HepG2 (cell line): ENCODE results near the gene TFF1. TPM values are rescaled to one million over a fixed set of nuclear protein-coding genes. Genes with fewer than 3 reads are reported as not detected.

Experiments used
- ATAC-seq: fragments of 200-7000 bp; cut with Tn5 transposase; 3 replicates; pipeline ENCODE4 v1.9.1; 2020; ENCODE audit warnings: mild to moderate bottlenecking, moderate library complexity
- Bru-seq: library from RNA; stranded (reverse); fragments of 400-500 nt; gene quantifications from one replicate; lab custom pipeline; 2021; lab: Mats Ljungman, UMichigan
- BruChase-seq, 2 experiments: library from RNA; stranded (reverse); fragments of 400-500 nt; gene quantifications; one replicate each; lab custom pipeline; 2021; lab: Mats Ljungman, UMichigan
- BruUV-seq: library from RNA; stranded (reverse); fragments of 400-500 nt; replicated peaks from 2 replicates; lab custom pipeline; 2021; lab: Mats Ljungman, UMichigan
- CTCF ChIA-PET: fragments of 300-600 bp; formaldehyde crosslinking; extraction: SDS; loops from one replicate; lab custom pipeline; 2021; ENCODE audit warnings: low total read pairs, inconsistent platforms, low intra/inter-chr PET ratio; lab: Yijun Ruan, JAX
- POLR2A ChIA-PET: fragments of 350-600 bp; sonication (Branson Sonifier 250); formaldehyde crosslinking; loops from one replicate; lab custom pipeline; 2020; ENCODE audit warnings: antibody characterized with exemption, inconsistent platforms; lab: Yijun Ruan, JAX
- DNase-seq: peaks from one replicate; pipeline ENCODE4 v3.0.0-alpha.2; 2015; ENCODE audit warnings: low spot score
- FAIRE-seq: peaks from 3 replicates; lab custom pipeline; 2011; peaks lifted over from hg19 to GRCh38; lab: Jason Lieb, UNC
- H2AFZ ChIP-seq: one replicate; pipeline ENCODE4 v1.6.1; 2011; ENCODE audit warnings: low read length, inconsistent platforms
- H3K27ac ChIP-seq: fragments of 300-600 bp; 3 replicates; pipeline ENCODE4 v1.8.0; 2011; ENCODE audit warnings: mixed run types, mild to moderate bottlenecking, mixed read lengths, low read length, inconsistent platforms; ENCODE audit not compliant: insufficient read depth; ENCODE audit errors: extremely low read length
- H3K27me3 ChIP-seq, 2 experiments: fragments of 200-600 bp in 1 of 2; 2 replicates in 1 of 2; 3 replicates in 1 of 2; pipeline versions ENCODE4 v1.6.0 to v1.8.0; 2011; ENCODE audit warnings: low read length in 2 of 2, mild to moderate bottlenecking in 2 of 2, moderate library complexity in 2 of 2, inconsistent platforms in 1 of 2; ENCODE audit not compliant: insufficient read depth in 2 of 2, control insufficient read depth in 1 of 2
- H3K36me3 ChIP-seq, 2 experiments: fragments of 200-600 bp in 1 of 2; replicated peaks in 1 of 2; 2 replicates in 1 of 2; 3 replicates in 1 of 2; pipeline versions ENCODE4 v1.5.1 to v1.8.0; 2011; ENCODE audit warnings: low read length in 2 of 2, inconsistent platforms in 1 of 2; ENCODE audit not compliant: insufficient read depth in 2 of 2, control insufficient read depth in 1 of 2
- H3K4me1 ChIP-seq: 2 replicates; pipeline ENCODE4 v1.5.1; 2012; ENCODE audit warnings: low read length, inconsistent platforms; ENCODE audit not compliant: insufficient read depth
- H3K4me2 ChIP-seq: 2 replicates; pipeline ENCODE4 v1.6.0; 2011; ENCODE audit warnings: low read depth, low read length, inconsistent platforms
- H3K4me3 ChIP-seq, 3 experiments: fragments of 200-600 bp in 1 of 3; sonication (generic), shearing (Covaris generic) in 1 of 3; replicated peaks in 1 of 3; 2 replicates each; pipeline ENCODE4 v1.5.1; 2011 to 2016; ENCODE audit warnings: low read length in 3 of 3, inconsistent platforms in 2 of 3, low read depth in 2 of 3, mild to moderate bottlenecking in 2 of 3, control low read depth in 1 of 3, mixed read lengths in 1 of 3; ENCODE audit not compliant: insufficient read depth in 1 of 3
- H3K79me2 ChIP-seq: one replicate; pipeline ENCODE4 v1.6.1; 2011; ENCODE audit warnings: low read length, inconsistent platforms; ENCODE audit not compliant: insufficient read depth
- H3K9ac ChIP-seq: 2 replicates; pipeline ENCODE4 v1.6.0; 2011; ENCODE audit warnings: mild to moderate bottlenecking, low read depth, low read length, inconsistent platforms; ENCODE audit not compliant: insufficient read depth
- H3K9me3 ChIP-seq: 2 replicates; pipeline ENCODE4 v1.5.1; 2012; ENCODE audit warnings: mild to moderate bottlenecking, low read length
- H4K20me1 ChIP-seq: 2 replicates; pipeline ENCODE4 v1.6.0; 2011; ENCODE audit warnings: inconsistent platforms, mild to moderate bottlenecking, low read length, moderate library complexity; ENCODE audit not compliant: insufficient read depth
- CCAR2 ChIP-seq: fragments of 200-400 bp; formaldehyde crosslinking; optimal IDR thresholded peaks from 2 replicates; pipeline ENCODE3; 2018; ENCODE audit warnings: low read depth, mild to moderate bottlenecking, low read length, moderate library complexity
- CENPX ChIP-seq: sonication (generic); formaldehyde crosslinking; IDR thresholded peaks from 2 replicates; pipeline ENCODE4 v1.9.0; 2021; ENCODE audit warnings: mild to moderate bottlenecking, missing genetic modification reagents, moderate library complexity
- GATAD2A ChIP-seq: IDR thresholded peaks from 2 replicates; pipeline ENCODE4 v1.6.1; 2016
- HMG20B ChIP-seq: conservative IDR thresholded peaks from 2 replicates; pipeline ENCODE4 v1.6.1; 2016; ENCODE audit warnings: missing genetic modification reagents, missing compliant biosample characterization
- HNRNPL ChIP-seq: fragments of 200-400 bp; formaldehyde crosslinking; IDR thresholded peaks from 2 replicates; pipeline ENCODE4 v1.6.1; 2017; ENCODE audit warnings: mild to moderate bottlenecking, low read depth, low read length
- LRRFIP1 ChIP-seq: sonication (generic); formaldehyde crosslinking; conservative IDR thresholded peaks from 2 replicates; pipeline ENCODE4 v1.4.0; 2020; ENCODE audit warnings: missing genetic modification reagents
- NCOA2 ChIP-seq: sonication (generic); formaldehyde crosslinking; IDR thresholded peaks from 2 replicates; pipeline ENCODE4 v1.8.0; 2022; ENCODE audit warnings: inconsistent platforms
- SATB2 ChIP-seq: sonication (generic); formaldehyde crosslinking; IDR thresholded peaks from 2 replicates; pipeline ENCODE4 v1.5.0; 2020; ENCODE audit warnings: missing genetic modification reagents
- SIN3A ChIP-seq: IDR thresholded peaks from 2 replicates; pipeline ENCODE4 v1.6.1; 2011; ENCODE audit warnings: low read depth, mild to moderate bottlenecking, control low read depth, low read length, borderline replicate concordance
- ZNF124 ChIP-seq: sonication (generic); formaldehyde crosslinking; IDR thresholded peaks from 2 replicates; pipeline ENCODE4 v1.4.0; 2020; ENCODE audit warnings: missing genetic modification reagents
- ZNF33A ChIP-seq: sonication (generic); formaldehyde crosslinking; IDR thresholded peaks from 2 replicates; pipeline ENCODE4 v1.5.1; 2020; ENCODE audit warnings: missing genetic modification reagents, mild to moderate bottlenecking, moderate library complexity, borderline replicate concordance
- ZNF546 ChIP-seq: sonication (generic); formaldehyde crosslinking; conservative IDR thresholded peaks from 2 replicates; pipeline ENCODE4 v1.8.1; 2023; ENCODE audit warnings: mild to moderate bottlenecking, missing genetic modification reagents
- ZNF597 ChIP-seq: sonication (generic); formaldehyde crosslinking; IDR thresholded peaks from 2 replicates; pipeline ENCODE4 v1.5.0; 2020; ENCODE audit warnings: missing genetic modification reagents
- ZNF672 ChIP-seq: sonication (generic); formaldehyde crosslinking; IDR thresholded peaks from 2 replicates; pipeline ENCODE4 v1.8.1; 2022; ENCODE audit warnings: missing genetic modification reagents
- ZSCAN21 ChIP-seq: sonication (generic); formaldehyde crosslinking; IDR thresholded peaks from 2 replicates; pipeline ENCODE4 v1.8.0; 2022; ENCODE audit warnings: mild to moderate bottlenecking, missing genetic modification reagents, moderate library complexity, borderline replicate concordance
- ZSCAN25 ChIP-seq: sonication (generic); formaldehyde crosslinking; IDR thresholded peaks from 2 replicates; pipeline ENCODE4 v1.8.0; 2022; ENCODE audit warnings: mild to moderate bottlenecking, missing genetic modification reagents
- WGBS: methylation state at CpG from one replicate; pipeline ENCODE4 v1.1.6; 2017; ENCODE audit warnings: low lambda C conversion rate; 5-methylcytosine and 5-hydroxymethylcytosine counted together
- in situ Hi-C: cut with HindIII; loops from 2 replicates; pipeline ENCODE4 v1.10.0; 2017; ENCODE audit warnings: low pct_unique_long_range_greater_than_20kb; ENCODE audit not compliant: extremely low pct_ligation_motif_present
- intact Hi-C: fragments of 100-400 bp; cut with micrococcal nuclease; formaldehyde crosslinking; loops from one replicate; pipeline ENCODE4 v1.10.0; 2022; ENCODE audit not compliant: unreplicated experiment
- long read RNA-seq, 2 experiments: library from RNA in 1 of 2; library from polyadenylated mRNA in 1 of 2; stranded (forward) in 1 of 2; unstranded in 1 of 2; transcript quantifications; one replicate each; pipeline ENCODE4 v2.0.0, GENCODE V29; 2019 to 2022
- polyA minus RNA-seq, 3 experiments: library from RNA; depleted of rRNA, polyadenylated mRNA; stranded (reverse); fragments of >200 nt; gene quantifications; 2 replicates each; pipeline ENCODE4 v1.2.3, GENCODE V29; 2011; ENCODE audit warnings: low replicate concordance in 1 of 3
- polyA plus RNA-seq, 8 experiments: library from polyadenylated mRNA; depleted of rRNA in 3 of 8; stranded (reverse) in 7 of 8; unstranded in 1 of 8; fragments of >200 nt; fragmentation: Illumina TruSeq in 4 of 8; extraction: Trizol in 4 of 8; gene quantifications; 2 replicates each; pipeline versions ENCODE4 v1.2.1 to v1.2.3, GENCODE V29; 2011 to 2016; ENCODE audit warnings: low read depth in 4 of 8, missing spikeins in 1 of 8, mixed read lengths in 1 of 8; ENCODE audit not compliant: insufficient read depth in 1 of 8
- total RNA-seq, 5 experiments: library from RNA; depleted of rRNA; stranded (reverse); fragments of >200 nt; fragmentation: Illumina TruSeq; extraction: Trizol; gene quantifications; 2 replicates each; pipeline ENCODE4 v1.2.3, GENCODE V29; 2016; ENCODE audit warnings: low read depth in 1 of 5

TFF1 gene
- total RNA-seq (2016; rRNA removed; fragmentation: Illumina TruSeq; extraction: Trizol) (0.24 TPM in 1 of 2 replicates, not detected in the other), polyA plus RNA-seq (2011; rRNA removed) (19.4 and 47.1 TPM in 2 replicates), polyA minus RNA-seq (2011; rRNA and poly(A)+ RNA removed; ENCODE audit: low replicate concordance) (9.8 and 15.5 TPM in 2 replicates), Bru-seq, nascent RNA (percentile 32 among the genes with signal in this experiment), BruChase-seq, experiment 1, labeled RNA remaining after a 6-hour chase (percentile 51 among the genes with signal in this experiment), BruChase-seq, experiment 2, labeled RNA remaining after a 2-hour chase (percentile 36 among the genes with signal in this experiment)
- total RNA-seq (2016; cell fraction: cytosol; rRNA removed; fragmentation: Illumina TruSeq; extraction: Trizol; ENCODE audit: low read depth), result 0.61 and 1.5 TPM in 2 replicates
- 0.32 and 0.42 TPM in 2 replicates for total RNA-seq (2016; cell fraction: insoluble cytoplasmic fraction; rRNA removed; fragmentation: Illumina TruSeq; extraction: Trizol)
- 0.40 TPM in 1 of 2 replicates, not detected in the other for total RNA-seq (2016; cell fraction: membrane; rRNA removed; fragmentation: Illumina TruSeq; extraction: Trizol)
- 1.5 TPM in 1 of 2 replicates, not detected in the other for total RNA-seq (2016; cell fraction: nucleus; rRNA removed; fragmentation: Illumina TruSeq; extraction: Trizol)
- 45.3 and 80.6 TPM in 2 replicates for polyA plus RNA-seq (2011; cell fraction: cytosol; rRNA removed)
- 4.4 and 17.6 TPM in 2 replicates for polyA plus RNA-seq (2011; cell fraction: nucleus; rRNA removed)
- 19.3 and 58.1 TPM in 2 replicates for polyA plus RNA-seq (2012)
- polyA plus RNA-seq (2016; cell fraction: cytosol; fragmentation: Illumina TruSeq; extraction: Trizol; ENCODE audit: low read depth), result 0.68 TPM in 2 replicates
- polyA plus RNA-seq (2016; cell fraction: insoluble cytoplasmic fraction; fragmentation: Illumina TruSeq; extraction: Trizol; ENCODE audit: low read depth), result 0.52 TPM in 1 of 2 replicates, not detected in the other
- not detected in 2 replicates for polyA plus RNA-seq (2016; cell fraction: membrane; fragmentation: Illumina TruSeq; extraction: Trizol; ENCODE audit: low read depth)
- 2.2 TPM in 1 of 2 replicates, not detected in the other for polyA plus RNA-seq (2016; cell fraction: nucleus; fragmentation: Illumina TruSeq; extraction: Trizol; ENCODE audit: insufficient read depth, low read depth)
- polyA minus RNA-seq (2011; cell fraction: cytosol; rRNA and poly(A)+ RNA removed), result 9.1 and 13.9 TPM in 2 replicates
- 1.3 and 4.1 TPM in 2 replicates for polyA minus RNA-seq (2011; cell fraction: nucleus; rRNA and poly(A)+ RNA removed)
- long read RNA-seq, experiment 1, partial matches to known transcripts, result 0 of 4 reads
- long read RNA-seq, experiment 1, other reads (novel, unspliced or antisense), result 0 of 4 reads
- long read RNA-seq, experiment 2, transcript TFF1-201 (3 exons, 551 nt), result major isoform, 11 of 13 reads
- long read RNA-seq, experiment 2, partial matches to known transcripts, result 0 of 13 reads
- long read RNA-seq, experiment 2, other reads (novel, unspliced or antisense), result 2 of 13 reads

- Histone ChIP-seq H3K79me2 (no peaks in the 10 kb centered on the region), H3K9me3 (no peaks in the 10 kb centered on the region), H3K27ac (no peak within 1 kb of the TSS), H3K4me2 (peak within 1 kb of the TSS; percentile 58), H3K9ac (no peak within 1 kb of the TSS), H3K4me1 (peaks cover 40% of the 10 kb centered on the region), H2AFZ (no peak within 1 kb of the TSS), H3K36me3 (no peaks in the 10 kb centered on the region), H4K20me1 (no peaks in the 10 kb centered on the region), H3K27me3 (peaks cover 1 to 17% of the 10 kb centered on the region in 2 experiments; a peak in 2 of 5 replicates), H3K4me3 (peak within 1 kb of the TSS in 1 of 3 experiments; percentile 8; a peak in 1 of 6 replicates)
- peak; percentile 71 for DNase-seq
- ChIA-PET POLR2A (interaction anchor here (1.4 to 1.8 kb wide), 4 partner anchors 15 to 23 kb away, joined by 3 to 10 read pairs (median 6); no protein-coding TSS in a partner anchor), CTCF (no interaction called here)
- peak; percentile 74 for ATAC-seq
- no TSS peak for BruUV-seq
- 6% methylated on average over 18 of the region's 19 CpGs for WGBS
- in situ Hi-C loops (no loop called here), intact Hi-C loops (no loop called here)
- no peak for FAIRE-seq
- TF ChIP-seq ZNF546 (no peak), ZNF672 (CRISPR knock-in tag) (no peak), ZNF33A (no peak), SATB2 (no peak), ZNF597 (CRISPR knock-in tag) (no peak), HNRNPL (no peak), SIN3A (no peak), NCOA2 (CRISPR knock-in tag) (0 out of 2 replicates have a peak, but pooled peaks have one; percentile 19), CCAR2 (no peak), GATAD2A (CRISPR knock-in tag) (peak; percentile 61; the same call in 1 of the 2 replicates), LRRFIP1 (CRISPR knock-in tag) (no peak), ZSCAN21 (no peak), ZSCAN25 (CRISPR knock-in tag) (no peak), CENPX (CRISPR knock-in tag) (no peak), ZNF124 (no peak), HMG20B (CRISPR knock-in tag) (0 out of 2 replicates have a peak, but pooled peaks have one; percentile 29)
These were observed at the start of gene TFF1 for GRCh38 chr21:42366292-42367010. TFF1 (minus strand) TSS chr21:42366535; CDS start chr21:42366495, 40 bp downstream.
